ENCODE measurements around the gene CASZ1. TPM values are rescaled to one million over a fixed set of nuclear protein-coding genes. Genes with fewer than 3 reads are reported as not detected.

Gene CASZ1
- total RNA-seq, 1 experiment from 2014 or later: 3.9 TPM

- H3K9me3 Mint-ChIP-seq: no peaks in the 10 kb centered on the region
- Histone ChIP-seq H3K4ac (ENCODE audit: low read depth, low read length) (no peak overlapping the region), H3K4me1 (ENCODE audit: insufficient read depth, low read length) (peaks cover 2% of the 10 kb centered on the region; the same call in 1 of the 2 replicates), H4K5ac (ENCODE audit: insufficient read length, low read depth, low read length) (no peak overlapping the region), H2BK5ac (ENCODE audit: insufficient read length, low read length) (no peak overlapping the region), H3K27me3 (ENCODE audit: insufficient read depth, low read length) (no peaks in the 10 kb centered on the region), H2BK15ac (ENCODE audit: low read depth, low read length) (no peak overlapping the region), H4K91ac (ENCODE audit: insufficient read length, low read depth, low read length) (no peak overlapping the region), H3K9ac (ENCODE audit: extremely low read depth, insufficient read length, low read length) (no peak overlapping the region), H3K27ac (ENCODE audit: insufficient read length, low read depth, low read length) (no peak overlapping the region), H2AK5ac (ENCODE audit: insufficient read length, low read length) (no peak overlapping the region), H3K4me2 (ENCODE audit: insufficient read depth, insufficient read length, low read length) (no peak overlapping the region), H2AFZ (ENCODE audit: low read length) (no peak overlapping the region), H4K20me1 (ENCODE audit: control insufficient read depth, insufficient read depth, insufficient read length) (no peaks in the 10 kb centered on the region), H2BK120ac (ENCODE audit: low read depth, low read length, poor library complexity, severe bottlenecking) (no peak overlapping the region), H2BK12ac (ENCODE audit: insufficient read length, low read depth, low read length) (no peak overlapping the region), H3K56ac (ENCODE audit: insufficient read length, low read depth, low read length) (no peak overlapping the region), H3K79me1 (ENCODE audit: insufficient read depth, low read depth, low read length, poor library complexity, severe bottlenecking) (no peaks in the 10 kb centered on the region), H3K23me2 (ENCODE audit: insufficient read length, low read depth, low read length, poor library complexity, severe bottlenecking) (no peaks in the 10 kb centered on the region), H3K14ac (ENCODE audit: insufficient read depth, low read length) (no peak overlapping the region), H2BK20ac (ENCODE audit: low read depth, low read length, poor library complexity, severe bottlenecking) (no peak overlapping the region), H3K79me2 (ENCODE audit: insufficient read depth, low read length) (no peaks in the 10 kb centered on the region), H4K8ac (replicated peaks; ENCODE audit: insufficient read length, low read depth, low read length) (no peak overlapping the region), H3K9me3 (ENCODE audit: control insufficient read depth, low read depth, low read length) (no peaks in the 10 kb centered on the region), H3K18ac (ENCODE audit: insufficient read length, low read depth, low read length) (no peak overlapping the region), H3T11ph (ENCODE audit: low read length) (no peak overlapping the region), H3K23ac (ENCODE audit: insufficient read length, low read depth, low read length) (no peak overlapping the region)
- H3K36me3 Mint-ChIP-seq (ENCODE audit: insufficient read depth in 1 of 3, low read depth in 3 of 3): no peaks in the 10 kb centered on the region
- no peak overlapping the region for H3K4me3 Mint-ChIP-seq
- H3K4me1 Mint-ChIP-seq: peaks cover 25 to 43% of the 10 kb centered on the region in 2 experiments
- TF ChIP-seq CTCF (conservative IDR thresholded peaks at IDR 0.05): no peak
- H3K27me3 Mint-ChIP-seq (ENCODE audit: low read depth): no peaks in the 10 kb centered on the region; the same call in 1 of the 2 replicates
- peak overlapping the region in 1 of 3 experiments; percentile 22; a peak in 1 of 7 replicates for H3K27ac Mint-ChIP-seq
- WGBS (ENCODE audit: extremely low coverage, insufficient read length, low lambda C conversion rate): no CpG with 5 or more reads among the region's 6 CpGs
- DNase-seq: no peak
Measured at GRCh38 chr1:10740123-10740522, 56.3 kb downstream of the CASZ1 start.

All from H9 (cell line).